A673 (cell line): Measurements from ENCODE around the gene SLC2A9. TPM values are rescaled to one million over a fixed set of nuclear protein-coding genes. Genes with fewer than 3 reads are reported as not detected.

Source experiments
- BruUV-seq: library from RNA; stranded (reverse); fragments of 400-500 nt; replicated peaks from 2 replicates; lab custom pipeline; 2021; lab: Mats Ljungman, UMichigan
- CTCF ChIA-PET: fragments of 300-600 bp; sonication (Branson Sonifier 250); formaldehyde crosslinking; loops from one replicate; lab custom pipeline; 2022; ENCODE audit warnings: antibody characterized with exemption; lab: Charles Lee
- POLR2A ChIA-PET: fragments of 300-600 bp; sonication (Branson Sonifier 250); formaldehyde crosslinking; loops from one replicate; lab custom pipeline; 2022; ENCODE audit warnings: antibody characterized with exemption; ENCODE audit not compliant: low non-redundant PET; lab: Charles Lee
- DNase-seq: peaks from one replicate; pipeline ENCODE4 v3.0.0-alpha.2; 2015; ENCODE audit warnings: low spot score
- H3K27ac ChIP-seq: fragments of 200-600 bp; sonication (generic); 2 replicates; pipeline ENCODE4 v1.5.1; 2016; ENCODE audit warnings: mixed run types, low read depth, mild to moderate bottlenecking, mixed read lengths, antibody characterized with exemption, low read length; ENCODE audit not compliant: poor library complexity, severe bottlenecking
- H3K27me3 ChIP-seq: fragments of 200-600 bp; sonication (generic); replicated peaks from 2 replicates; pipeline ENCODE4 v1.6.1; 2017; ENCODE audit warnings: mixed run types, low read depth, mild to moderate bottlenecking, mixed read lengths, antibody characterized with exemption, low read length; ENCODE audit not compliant: insufficient read depth, poor library complexity
- H3K36me3 ChIP-seq: fragments of 200-600 bp; sonication (generic); 2 replicates; pipeline ENCODE4 v1.6.1; 2016; ENCODE audit warnings: mixed run types, mild to moderate bottlenecking, mixed read lengths, antibody characterized with exemption, low read length; ENCODE audit not compliant: insufficient read depth, poor library complexity, severe bottlenecking
- H3K4me1 ChIP-seq: fragments of 200-600 bp; sonication (generic); 2 replicates; pipeline ENCODE4 v1.6.1; 2017; ENCODE audit warnings: mixed run types, mild to moderate bottlenecking, mixed read lengths, antibody characterized with exemption, low read length; ENCODE audit not compliant: insufficient read depth, poor library complexity, severe bottlenecking
- H3K4me3 ChIP-seq: fragments of 200-600 bp; sonication (generic); 2 replicates; pipeline ENCODE4 v1.5.1; 2016; ENCODE audit warnings: low read depth, mixed run types, mild to moderate bottlenecking, mixed read lengths, low read length; ENCODE audit not compliant: poor library complexity, severe bottlenecking
- H3K9me3 ChIP-seq: fragments of 200-600 bp; sonication (generic); 2 replicates; pipeline ENCODE4 v1.6.1; 2016; ENCODE audit warnings: mixed run types, low read depth, mild to moderate bottlenecking, mixed read lengths, antibody characterized with exemption, low read length; ENCODE audit not compliant: poor library complexity, severe bottlenecking
- EZH2 ChIP-seq: fragments of 200-600 bp; sonication (generic); IDR thresholded peaks from 2 replicates; pipeline ENCODE4 v1.6.1; 2017; ENCODE audit warnings: borderline replicate concordance, low read depth, mild to moderate bottlenecking, mixed read lengths, antibody characterized with exemption, low read length; ENCODE audit not compliant: poor library complexity, severe bottlenecking
- intact Hi-C: fragments of 100-400 bp; cut with micrococcal nuclease; formaldehyde crosslinking; loops from one replicate; pipeline ENCODE4 v1.10.0; 2022; ENCODE audit not compliant: unreplicated experiment
- total RNA-seq: library from RNA; stranded (reverse); gene quantifications from 2 replicates; pipeline ENCODE4 v1.2.3, GENCODE V29; 2021
- TF ChIP-seq, protein P1 (sequence below): fragments of 300-800, 200-600 bp; sonication (generic); conservative IDR thresholded peaks from 2 replicates; pipeline ENCODE4 v1.5.1; 2017; ENCODE audit warnings: low read depth, mild to moderate bottlenecking, antibody characterized with exemption, low read length, moderate library complexity, mixed read lengths

Gene SLC2A9
- total RNA-seq, 1 experiment from 2014 or later, result not detected

GRCh38 chr4:10003666-10004065, 17.6 kb downstream of the SLC2A9 start:
- CTCF ChIA-PET, result no interaction called here

DNA sequence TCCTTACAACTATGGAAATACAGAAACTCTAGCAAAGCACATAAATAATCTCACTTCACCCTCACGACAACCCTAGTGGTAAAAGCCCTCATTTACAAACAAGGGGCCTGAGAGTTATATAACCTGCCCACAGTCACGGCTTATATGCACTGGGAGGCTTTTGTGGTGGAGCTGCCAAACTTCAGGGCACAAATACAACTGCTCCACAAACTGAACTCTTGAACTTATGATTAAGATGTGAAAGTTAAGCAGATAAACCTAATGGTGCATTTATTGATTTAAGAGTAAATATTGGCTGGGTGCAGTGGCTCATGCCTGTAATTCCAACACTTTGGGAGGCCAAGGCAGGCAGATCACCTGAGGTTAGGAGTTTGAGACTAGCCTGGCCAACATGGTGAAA, 19.0 kb downstream of the SLC2A9 start:
- peaks cover 2% of the 10 kb centered on the region for H3K27me3 ChIP-seq
- no peaks in the 10 kb centered on the region for H3K9me3 ChIP-seq
- intact Hi-C loops, result no loop called here
- no peak overlapping the region for H3K4me3 ChIP-seq
- no peaks in the 10 kb centered on the region for H3K4me1 ChIP-seq
- H3K27ac ChIP-seq, result no peak overlapping the region
- no peaks in the 10 kb centered on the region for H3K36me3 ChIP-seq
- no peak for DNase-seq
- POLR2A ChIA-PET, result no interaction called here
- CTCF ChIA-PET, result no interaction called here
- no TSS peak for BruUV-seq
- TF ChIP-seq EZH2, result no peak
- TF ChIP-seq, protein P1, sequence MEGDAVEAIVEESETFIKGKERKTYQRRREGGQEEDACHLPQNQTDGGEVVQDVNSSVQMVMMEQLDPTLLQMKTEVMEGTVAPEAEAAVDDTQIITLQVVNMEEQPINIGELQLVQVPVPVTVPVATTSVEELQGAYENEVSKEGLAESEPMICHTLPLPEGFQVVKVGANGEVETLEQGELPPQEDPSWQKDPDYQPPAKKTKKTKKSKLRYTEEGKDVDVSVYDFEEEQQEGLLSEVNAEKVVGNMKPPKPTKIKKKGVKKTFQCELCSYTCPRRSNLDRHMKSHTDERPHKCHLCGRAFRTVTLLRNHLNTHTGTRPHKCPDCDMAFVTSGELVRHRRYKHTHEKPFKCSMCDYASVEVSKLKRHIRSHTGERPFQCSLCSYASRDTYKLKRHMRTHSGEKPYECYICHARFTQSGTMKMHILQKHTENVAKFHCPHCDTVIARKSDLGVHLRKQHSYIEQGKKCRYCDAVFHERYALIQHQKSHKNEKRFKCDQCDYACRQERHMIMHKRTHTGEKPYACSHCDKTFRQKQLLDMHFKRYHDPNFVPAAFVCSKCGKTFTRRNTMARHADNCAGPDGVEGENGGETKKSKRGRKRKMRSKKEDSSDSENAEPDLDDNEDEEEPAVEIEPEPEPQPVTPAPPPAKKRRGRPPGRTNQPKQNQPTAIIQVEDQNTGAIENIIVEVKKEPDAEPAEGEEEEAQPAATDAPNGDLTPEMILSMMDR, result no peak

More at GRCh38 chr4:10003666-10004065, 17.6 kb downstream of the SLC2A9 start:
- peaks cover 5% of the 10 kb centered on the region for H3K27me3 ChIP-seq
- intact Hi-C loops, result no loop called here
- H3K4me1 ChIP-seq, result no peaks in the 10 kb centered on the region
- H3K36me3 ChIP-seq, result no peaks in the 10 kb centered on the region
- DNase-seq, result no peak
- POLR2A ChIA-PET, result no interaction called here
- H3K9me3 ChIP-seq, result no peaks in the 10 kb centered on the region
- no peak for TF ChIP-seq EZH2
- TF ChIP-seq, protein P1, result no peak
- H3K4me3 ChIP-seq, result no peak overlapping the region
- no peak overlapping the region for H3K27ac ChIP-seq
- no TSS peak for BruUV-seq

- CTCF ChIA-PET, result no interaction called here
Measured at GRCh38 chr4:10001757-10002156, 19.5 kb downstream of the SLC2A9 start.

More at GRCh38 chr4:10001757-10002156, 19.5 kb downstream of the SLC2A9 start:
- H3K27me3 ChIP-seq, result no peaks in the 10 kb centered on the region
- no peak overlapping the region for H3K27ac ChIP-seq
- no peak overlapping the region for H3K4me3 ChIP-seq
- POLR2A ChIA-PET, result no interaction called here
- no peaks in the 10 kb centered on the region for H3K9me3 ChIP-seq
- TF ChIP-seq, protein P1, result no peak
- no peak for TF ChIP-seq EZH2
- no TSS peak for BruUV-seq
- DNase-seq, result no peak
- no peaks in the 10 kb centered on the region for H3K36me3 ChIP-seq
- intact Hi-C loops, result no loop called here
- no peaks in the 10 kb centered on the region for H3K4me1 ChIP-seq
